ENCODE measurements around the gene STH.

DNA sequence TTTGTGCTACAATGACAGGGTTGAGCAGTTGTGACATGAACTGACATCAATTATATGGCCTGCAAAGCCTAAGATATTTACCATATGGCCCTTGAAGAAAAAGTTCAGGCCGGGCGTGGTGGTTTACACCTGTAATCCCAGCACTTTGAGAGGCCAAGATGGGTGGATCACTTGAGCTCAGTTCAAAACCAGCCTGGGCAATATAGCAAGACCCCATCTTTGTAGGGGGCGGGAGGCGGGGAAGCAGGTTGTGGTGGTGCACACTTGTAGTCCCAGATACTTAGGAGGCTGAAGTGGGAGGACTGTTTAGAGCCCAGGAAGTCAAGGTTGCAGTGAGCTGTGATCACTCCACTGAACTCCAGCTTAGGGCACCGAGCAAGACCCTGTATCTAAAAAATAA, 48.3 kb downstream of the STH start:
- no peak for TF ChIP-seq POLR2A (IDR thresholded peaks at IDR 0.05)
- no peak for TF ChIP-seq POLR2AphosphoS5 (IDR thresholded peaks at IDR 0.05)
- no peak for TF ChIP-seq CTCF (IDR thresholded peaks at IDR 0.05)

Data from sigmoid colon (tissue), 4 donors.